H1 (cell line): ENCODE data around the gene ENAH. TPM values are rescaled to one million over a fixed set of nuclear protein-coding genes. Genes with fewer than 3 reads are reported as not detected.
A peak's percentile ranks its signal among the peaks of the same experiment; 100 is the strongest.

Experiments
- ASH2L ChIP-seq: fragments of 200-600, 300-600 bp; sonication (generic); IDR thresholded peaks from one replicate; pipeline ENCODE4 v1.7.1; 2017; ENCODE audit warnings: low read length
- ATF3 ChIP-seq: IDR thresholded peaks from 2 replicates; pipeline ENCODE4 v1.6.1; 2011; ENCODE audit warnings: low read depth, mild to moderate bottlenecking, low read length; ENCODE audit not compliant: insufficient read depth
- BRCA1 ChIP-seq: IDR thresholded peaks from 2 replicates; pipeline ENCODE4 v1.6.1; 2012; ENCODE audit warnings: low read depth, low read length, improper control_type of control experiment
- CBX5 ChIP-seq: fragments of 300-800, 300-1000 bp; sonication (generic); IDR thresholded peaks from 2 replicates; pipeline ENCODE4 v1.7.1; 2016; ENCODE audit warnings: antibody characterized with exemption, low read length, low read depth
- CEBPB ChIP-seq: IDR thresholded peaks from 2 replicates; pipeline ENCODE4 v1.6.1; 2012; ENCODE audit warnings: low read depth, low read length
- EGR1 ChIP-seq: IDR thresholded peaks from 2 replicates; pipeline ENCODE4 v1.6.1; 2011; ENCODE audit warnings: low read depth, low read length, borderline replicate concordance
- GABPA ChIP-seq: IDR thresholded peaks from 2 replicates; pipeline ENCODE4 v1.6.1; 2011; ENCODE audit warnings: mild to moderate bottlenecking, low read length, moderate library complexity, borderline replicate concordance; ENCODE audit not compliant: insufficient read depth
- GTF2F1 ChIP-seq: IDR thresholded peaks from 2 replicates; pipeline ENCODE4 v1.6.1; 2012; ENCODE audit warnings: low read depth, low read length, improper control_type of control experiment, borderline replicate concordance
- JUND ChIP-seq: IDR thresholded peaks from 2 replicates; pipeline ENCODE4 v1.6.1; 2011; ENCODE audit warnings: mild to moderate bottlenecking, improper control_type of control experiment, low read length
- RNF2 ChIP-seq: fragments of 200-900, 300-1000 bp; sonication (generic); IDR thresholded peaks from 2 replicates; pipeline ENCODE4 v1.7.1; 2016; ENCODE audit warnings: borderline replicate concordance, low read depth, mild to moderate bottlenecking, antibody characterized with exemption, low read length; ENCODE audit not compliant: poor library complexity, severe bottlenecking; ENCODE audit errors: missing control alignments
- RXRA ChIP-seq: IDR thresholded peaks from 2 replicates; pipeline ENCODE4 v1.6.1; 2011; ENCODE audit warnings: low read depth, mild to moderate bottlenecking, low read length, moderate library complexity; ENCODE audit not compliant: insufficient read depth
- SP1 ChIP-seq: IDR thresholded peaks from 2 replicates; pipeline ENCODE4 v1.6.1; 2011; ENCODE audit warnings: low read depth, low read length
- SP4 ChIP-seq: IDR thresholded peaks from 2 replicates; pipeline ENCODE4 v1.6.1; 2012; ENCODE audit warnings: low read length, inconsistent platforms
- SUZ12 ChIP-seq: fragments of 200-600 bp; sonication (generic); IDR thresholded peaks from 2 replicates; pipeline ENCODE4 v1.6.1; 2012; ENCODE audit warnings: mild to moderate bottlenecking, inconsistent platforms, low read length, moderate library complexity, mixed read lengths
- TAF7 ChIP-seq: optimal IDR thresholded peaks from 2 replicates; pipeline ENCODE3; 2011; ENCODE audit warnings: low read depth, mild to moderate bottlenecking, inconsistent platforms, low read length, moderate library complexity, borderline replicate concordance
- ZNF274 ChIP-seq: IDR thresholded peaks from 2 replicates; pipeline ENCODE4 v1.7.0; 2012; ENCODE audit warnings: low read length, borderline replicate concordance; ENCODE audit errors: extremely low read depth
- polyA plus RNA-seq, 7 experiments: library from polyadenylated mRNA; depleted of rRNA in 3 of 7; stranded (reverse) in 5 of 7; unstranded in 2 of 7; fragments of >200 nt in 5 of 7; fragments of 200-250 nt in 2 of 7; gene quantifications; 1 replicate in 5 of 7; 2 replicates in 1 of 7; 4 replicates in 1 of 7; pipeline versions ENCODE4 v1.2.1 to v1.2.3, GENCODE V29; 2011 to 2013; ENCODE audit warnings: missing spikeins in 2 of 7, mixed read lengths in 2 of 7
- total RNA-seq: library from RNA; stranded (reverse); fragmentation: NEBNext Ultra II Directional; extraction: Animal tissue kit (Norgen Biotek cat#: 25700); gene quantifications from 2 replicates; pipeline ENCODE4 v1.2.1, GENCODE V29; 2021
- TF ChIP-seq, protein P1 (sequence below): IDR thresholded peaks from 2 replicates; pipeline ENCODE4 v1.6.1; 2012; ENCODE audit warnings: inconsistent platforms

The ENAH gene
- total and polyA plus RNA-seq, 2 of the 8 experiments (the other 6 are each of a cell fraction or from before 2014, with no cell fraction given), result 39.1 to 335 TPM

DNA sequence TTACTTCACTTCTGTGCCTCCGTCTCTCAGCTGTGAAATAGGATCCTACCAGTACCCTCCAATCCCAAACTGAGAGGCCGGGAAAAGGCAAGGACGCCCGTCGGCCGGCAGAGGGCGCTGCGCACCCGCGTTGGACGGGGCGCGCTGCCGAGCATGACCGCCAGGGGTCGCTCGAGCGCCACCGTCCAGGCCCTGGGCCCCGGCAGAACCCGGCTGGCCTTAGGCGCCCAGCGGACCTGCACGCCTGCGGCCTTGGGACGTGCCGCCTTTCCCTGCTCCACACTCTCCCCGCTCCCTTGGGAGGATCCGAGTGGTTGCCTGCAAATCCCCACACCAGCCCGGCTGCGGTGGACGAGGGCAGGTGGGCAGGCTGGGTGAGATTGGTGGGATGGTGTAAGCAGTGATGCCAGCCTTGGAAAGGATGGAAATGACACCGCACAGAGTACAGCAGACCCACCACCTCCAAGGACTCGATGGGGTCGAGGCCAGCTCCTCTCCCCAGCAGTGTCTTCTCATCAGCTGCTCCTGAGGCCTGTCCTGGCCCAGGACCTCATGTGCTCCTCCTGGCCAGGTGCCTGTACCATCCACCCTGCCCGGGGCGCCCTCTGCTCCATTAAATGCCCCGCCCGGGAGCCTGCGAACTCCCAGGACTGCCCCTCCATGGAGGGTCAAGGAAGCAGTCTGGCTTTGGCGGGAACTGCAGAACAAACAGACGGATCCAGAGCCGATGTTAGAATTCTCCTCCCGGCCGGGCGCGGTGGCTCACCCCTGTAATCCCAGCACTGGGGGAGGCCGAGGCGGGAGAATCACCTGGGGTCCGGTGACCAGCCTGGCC lies 177.7 kb downstream of the ENAH start (continued):
- TF ChIP-seq, protein P1, sequence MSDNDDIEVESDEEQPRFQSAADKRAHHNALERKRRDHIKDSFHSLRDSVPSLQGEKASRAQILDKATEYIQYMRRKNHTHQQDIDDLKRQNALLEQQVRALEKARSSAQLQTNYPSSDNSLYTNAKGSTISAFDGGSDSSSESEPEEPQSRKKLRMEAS, result peak; percentile 58; the same call in 1 of the 2 replicates
- TF ChIP-seq GABPA (peak; percentile 44; the same call in 1 of the 2 replicates), BRCA1 (peak; percentile 49; the same call in 1 of the 2 replicates), EGR1 (no peak), RXRA (no peak), CBX5 (no peak), RNF2 (no peak), CEBPB (peak; percentile 50; the same call in 1 of the 2 replicates), ZNF274 (no peak), SUZ12 (no peak), ATF3 (peak; percentile 74; the same call in 1 of the 2 replicates), SP4 (no peak), SP1 (no peak), ASH2L (peak; percentile 35), JUND (peak; percentile 76), TAF7 (peak; percentile 61), GTF2F1 (peak; percentile 89)
